HCT116 (cell line): ENCODE results near the gene HVCN1. TPM values are rescaled to one million over a fixed set of nuclear protein-coding genes. Genes with fewer than 3 reads are reported as not detected.
"Not testable (repeated sequence)": the region's sequence is repeated elsewhere in the genome, so short reads cannot be mapped to it uniquely, and the experiment has no call there.

Experiments
- ATAC-seq: fragments of 200-7000 bp; cut with Tn5 transposase; 2 replicates; pipeline ENCODE4 v1.9.1; 2020; ENCODE audit warnings: mild to moderate bottlenecking, moderate library complexity
- BruUV-seq: library from RNA; stranded (reverse); fragments of 400-500 nt; replicated peaks from 2 replicates; lab custom pipeline; 2021; lab: Mats Ljungman, UMichigan
- CTCF ChIA-PET: fragments of 300-600 bp; sonication (Branson Sonifier 250); formaldehyde crosslinking; loops from one replicate; lab custom pipeline; 2021; ENCODE audit warnings: antibody characterized with exemption; lab: Charles Lee
- POLR2A ChIA-PET: fragments of 300-600, 350-600 bp; sonication (Branson Sonifier 250); formaldehyde crosslinking; loops from one replicate; lab custom pipeline; 2021; ENCODE audit warnings: antibody characterized with exemption; lab: Charles Lee
- RAD21 ChIA-PET, 2 experiments: fragments of 300-600 bp; sonication (Branson Sonifier 250); formaldehyde crosslinking; loops; one replicate each; lab custom pipeline; 2023; ENCODE audit warnings: low total read pairs in 2 of 2; ENCODE audit not compliant: uncharacterized antibody in 2 of 2, unreplicated experiment in 2 of 2, low non-redundant PET in 1 of 2; lab: Charles Lee
- DNase-seq: peaks from one replicate; pipeline ENCODE4 v3.0.0-alpha.2; 2010; ENCODE audit warnings: low read depth, low spot score
- H2AFZ ChIP-seq: fragments of 200-600 bp; shearing (Covaris generic), sonication (generic); 2 replicates; pipeline ENCODE4 v1.6.1; 2017; ENCODE audit warnings: low read depth, mixed run types, mixed read lengths, antibody characterized with exemption, low read length; ENCODE audit not compliant: poor library complexity, severe bottlenecking
- H3K27ac ChIP-seq: 2 replicates; pipeline ENCODE4 v1.5.1; 2012; ENCODE audit warnings: low read depth, low read length
- H3K27me3 ChIP-seq: fragments of 200-600 bp; sonication (generic); 2 replicates; pipeline ENCODE4 v1.6.1; 2016; ENCODE audit warnings: mixed run types, low read length, mixed read lengths; ENCODE audit not compliant: insufficient read depth
- H3K36me3 ChIP-seq, 2 experiments: fragments of 200-500 bp in 1 of 2; fragments of 200-600 bp in 1 of 2; sonication (Bioruptor generic) in 1 of 2; sonication (generic) in 1 of 2; 2 replicates each; pipeline versions ENCODE4 v1.5.1 to v1.6.1; 2014 to 2016; ENCODE audit warnings: low read length in 2 of 2, inconsistent platforms in 1 of 2, mixed read lengths in 1 of 2, mixed run types in 1 of 2; ENCODE audit not compliant: insufficient read depth in 2 of 2, control insufficient read depth in 1 of 2
- H3K4me1 ChIP-seq, 2 experiments: fragments of 200-600 bp in 1 of 2; sonication (generic) in 1 of 2; 2 replicates each; pipeline versions ENCODE4 v1.5.1 to v1.6.1; 2012 to 2017; ENCODE audit warnings: low read length in 2 of 2, inconsistent platforms in 1 of 2, mild to moderate bottlenecking in 1 of 2, mixed read lengths in 1 of 2, mixed run types in 1 of 2, moderate library complexity in 1 of 2; ENCODE audit not compliant: insufficient read depth in 2 of 2, control insufficient read depth in 1 of 2
- H3K4me2 ChIP-seq: fragments of 200-600 bp; sonication (generic); 2 replicates; pipeline ENCODE4 v1.6.1; 2017; ENCODE audit warnings: mixed run types, low read length, mixed read lengths
- H3K4me3 ChIP-seq, 2 experiments: fragments of 200-600 bp in 1 of 2; sonication (generic) in 1 of 2; replicated peaks in 1 of 2; 2 replicates each; pipeline ENCODE4 v1.5.1; 2011 to 2016; ENCODE audit warnings: low read length in 2 of 2, control low read depth in 1 of 2, low read depth in 1 of 2, mild to moderate bottlenecking in 1 of 2, mixed read lengths in 1 of 2, mixed run types in 1 of 2
- H3K79me2 ChIP-seq: fragments of 200-600 bp; sonication (generic); 2 replicates; pipeline ENCODE4 v1.6.1; 2017; ENCODE audit warnings: mild to moderate bottlenecking, mixed run types, low read length, moderate library complexity, mixed read lengths; ENCODE audit not compliant: insufficient read depth
- H3K9ac ChIP-seq: fragments of 200-600 bp; sonication (generic); 2 replicates; pipeline ENCODE4 v1.6.1; 2016; ENCODE audit warnings: low read length, mixed read lengths
- H3K9me2 ChIP-seq: fragments of 200-600 bp; sonication (generic), shearing (Covaris generic); 2 replicates; pipeline ENCODE4 v1.6.1; 2017; ENCODE audit warnings: mixed run types, mild to moderate bottlenecking, moderate library complexity; ENCODE audit not compliant: insufficient read depth
- H3K9me3 ChIP-seq, 2 experiments: fragments of 200-500 bp in 1 of 2; fragments of 200-600 bp in 1 of 2; sonication (Bioruptor generic) in 1 of 2; sonication (generic) in 1 of 2; 2 replicates each; pipeline ENCODE4 v1.6.1; 2014 to 2017; ENCODE audit warnings: low read length in 2 of 2, mixed read lengths in 2 of 2, inconsistent platforms in 1 of 2, low read depth in 1 of 2, mild to moderate bottlenecking in 1 of 2, mixed run types in 1 of 2, moderate library complexity in 1 of 2; ENCODE audit not compliant: control insufficient read depth in 1 of 2, insufficient read depth in 1 of 2
- H4K20me1 ChIP-seq: fragments of 200-600 bp; sonication (generic), shearing (Covaris generic); 2 replicates; pipeline ENCODE4 v1.6.1; 2017; ENCODE audit warnings: mixed run types, mild to moderate bottlenecking, moderate library complexity; ENCODE audit not compliant: insufficient read depth
- ATF3 ChIP-seq: IDR thresholded peaks from 2 replicates; pipeline ENCODE4 v1.6.1; 2012
- CEBPB ChIP-seq: IDR thresholded peaks from 2 replicates; pipeline ENCODE4 v1.6.1; 2012; ENCODE audit warnings: low read depth
- CTCF ChIP-seq, 3 experiments: fragments of 200-600 bp in 1 of 3; sonication (generic) in 1 of 3; IDR thresholded peaks in 2 of 3; conservative IDR thresholded peaks in 1 of 3; 2 replicates each; pipeline ENCODE4 v1.5.1; 2012 to 2017; ENCODE audit warnings: low read depth in 2 of 3, low read length in 2 of 3, antibody characterized with exemption in 1 of 3, borderline replicate concordance in 1 of 3, control low read depth in 1 of 3, mild to moderate bottlenecking in 1 of 3, mixed read lengths in 1 of 3, mixed run types in 1 of 3, moderate library complexity in 1 of 3; ENCODE audit not compliant: insufficient read depth in 1 of 3
- EGR1 ChIP-seq: IDR thresholded peaks from 2 replicates; pipeline ENCODE4 v1.6.1; 2012; ENCODE audit warnings: low read depth
- ELF1 ChIP-seq: IDR thresholded peaks from 2 replicates; pipeline ENCODE4 v1.6.1; 2012; ENCODE audit warnings: low read depth, borderline replicate concordance
- EZH2phosphoT487 ChIP-seq: fragments of 200-600 bp; IDR thresholded peaks from 2 replicates; pipeline ENCODE4 v1.6.1; 2018; ENCODE audit warnings: antibody characterized with exemption, borderline replicate concordance
- POLR2A ChIP-seq: IDR thresholded peaks from 2 replicates; pipeline ENCODE4 v1.7.0; 2011; ENCODE audit warnings: borderline replicate concordance; ENCODE audit not compliant: insufficient read depth, insufficient read length; ENCODE audit errors: extremely low read depth
- POLR2AphosphoS5 ChIP-seq: IDR thresholded peaks from 2 replicates; pipeline ENCODE4 v1.6.1; 2011; ENCODE audit warnings: mild to moderate bottlenecking, low read depth, low read length, moderate library complexity
- RAD21 ChIP-seq: IDR thresholded peaks from 2 replicates; pipeline ENCODE4 v1.6.1; 2012; ENCODE audit warnings: low read depth, mild to moderate bottlenecking
- SIN3A ChIP-seq: IDR thresholded peaks from 2 replicates; pipeline ENCODE4 v1.6.1; 2012; ENCODE audit warnings: low read depth
- SP1 ChIP-seq: IDR thresholded peaks from 2 replicates; pipeline ENCODE4 v1.6.1; 2012; ENCODE audit warnings: low read depth
- TCF7L2 ChIP-seq: IDR thresholded peaks from 2 replicates; pipeline ENCODE4 v1.7.0; 2011; ENCODE audit warnings: borderline replicate concordance, inconsistent platforms; ENCODE audit not compliant: insufficient read depth, insufficient read length; ENCODE audit errors: extremely low read depth
- intact Hi-C: fragments of 100-400 bp; cut with micrococcal nuclease; formaldehyde crosslinking; loops from 2 replicates; pipeline ENCODE4 v1.10.0; 2022
- total RNA-seq: library from RNA; stranded (reverse); gene quantifications from one replicate; pipeline ENCODE4 v1.2.1, GENCODE V29; 2021; ENCODE audit not compliant: unreplicated experiment

HVCN1 gene
- total RNA-seq, 1 experiment from 2014 or later = 0.15 TPM

GRCh38 chr12:110726028-110726427 lies 37.1 kb upstream of the HVCN1 start (continued):
- no peak for TF ChIP-seq CTCF (IDR thresholded peaks at IDR 0.05 in 2 of 3, conservative IDR thresholded peaks at IDR 0.05 in 1 of 3; ENCODE audit: borderline replicate concordance in 1 of 3, insufficient read depth in 1 of 3, low read depth in 2 of 3, low read length in 2 of 3)
- TF ChIP-seq EGR1 = no peak
- no peak for TF ChIP-seq RAD21
- TF ChIP-seq TCF7L2 = no peak
- no peak for TF ChIP-seq SIN3A
- no peak for TF ChIP-seq SP1
- no peak for TF ChIP-seq POLR2AphosphoS5
- no peak for TF ChIP-seq CEBPB
- TF ChIP-seq ELF1 = no peak
- no peak for TF ChIP-seq EZH2phosphoT487
- TF ChIP-seq, all 23 proteins: peak for 0

GRCh38 chr12:110725267-110725666 lies 36.4 kb upstream of the HVCN1 start:
- no peak overlapping the region for H3K4me2 ChIP-seq
- BruUV-seq = no TSS peak
- no peak for ATAC-seq
- no peaks in the 10 kb centered on the region for H3K9me3 ChIP-seq
- intact Hi-C loops = no loop called here
- peaks cover 60% of the 10 kb centered on the region for H4K20me1 ChIP-seq
- ChIA-PET CTCF (no interaction called here), POLR2A (no interaction called here), RAD21 (no interaction called here)
- no peaks in the 10 kb centered on the region for H3K4me1 ChIP-seq
- no peak overlapping the region for H3K9ac ChIP-seq
- no peak overlapping the region for H3K4me3 ChIP-seq
- H3K27me3 ChIP-seq = no peaks in the 10 kb centered on the region
- no peak for DNase-seq
- H3K27ac ChIP-seq = no peak overlapping the region
- H3K79me2 ChIP-seq = peaks cover 95% of the 10 kb centered on the region
- H2AFZ ChIP-seq = no peak overlapping the region
- no peaks in the 10 kb centered on the region for H3K9me2 ChIP-seq
- TF ChIP-seq POLR2A (no peak), SIN3A (no peak), TCF7L2 (no peak), ATF3 (no peak)
- peaks cover 77 to 83% of the 10 kb centered on the region in 2 experiments for H3K36me3 ChIP-seq

GRCh38 chr12:110722892-110723291 lies 34.0 kb upstream of the HVCN1 start:
- H2AFZ ChIP-seq, POLR2A ChIA-PET, DNase-seq, CTCF ChIA-PET, H3K4me3 ChIP-seq, H3K9ac ChIP-seq, H3K4me1 ChIP-seq, H3K27ac ChIP-seq, RAD21 ChIA-PET, ATAC-seq, H3K9me3 ChIP-seq, H3K9me2 ChIP-seq, intact Hi-C loops, BruUV-seq, H3K4me2 ChIP-seq, H3K27me3 ChIP-seq: not testable (repeated sequence)
- H4K20me1 ChIP-seq = peaks cover 42% of the 10 kb centered on the region
- peaks cover 76 to 84% of the 10 kb centered on the region in 2 experiments for H3K36me3 ChIP-seq
- H3K79me2 ChIP-seq = peaks cover 71% of the 10 kb centered on the region
